K562 (cell line): ENCODE measurements around the gene SGMS1. TPM values are rescaled to one million over a fixed set of nuclear protein-coding genes. Genes with fewer than 3 reads are reported as not detected.

Experiments used
- CBX5 ChIP-seq: IDR thresholded peaks from 2 replicates; pipeline ENCODE4 v1.6.1; 2014; ENCODE audit warnings: low read depth, borderline replicate concordance
- CCNT2 ChIP-seq: IDR thresholded peaks from 2 replicates; pipeline ENCODE4 v1.6.1; 2011; ENCODE audit warnings: borderline replicate concordance, low read depth, mild to moderate bottlenecking, moderate library complexity, mixed read lengths, low read length; ENCODE audit not compliant: insufficient read length; ENCODE audit errors: extremely low read depth
- PCBP2 ChIP-seq: fragments of 200-400 bp; formaldehyde crosslinking; IDR thresholded peaks from 2 replicates; pipeline ENCODE4 v1.6.1; 2018; ENCODE audit warnings: low read length, low read depth, mild to moderate bottlenecking, moderate library complexity; ENCODE audit not compliant: poor library complexity, severe bottlenecking
- PTTG1 ChIP-seq: fragments of 450-650 bp; IDR thresholded peaks from 2 replicates; pipeline ENCODE4 v1.6.1; 2016; ENCODE audit warnings: low read depth, mild to moderate bottlenecking, missing genetic modification characterization, missing compliant biosample characterization
- RHOXF2B ChIP-seq: fragments of 250-450 bp; sonication (Bioruptor Pico); conservative IDR thresholded peaks from 2 replicates; pipeline ENCODE4 v1.5.1; 2021
- WHSC1 ChIP-seq: IDR thresholded peaks from one replicate; pipeline ENCODE4 v1.6.1; 2012; ENCODE audit warnings: low read length, control low read depth, inconsistent platforms
- ZEB2 ChIP-seq: fragments of 450-650 bp; IDR thresholded peaks from 2 replicates; pipeline ENCODE4 v1.6.1; 2016
- ZNF445 ChIP-seq: fragments of 250-450 bp; sonication (Bioruptor Pico); IDR thresholded peaks from 2 replicates; pipeline ENCODE4 v1.4.0; 2020; ENCODE audit warnings: low read depth, mild to moderate bottlenecking, moderate library complexity
- ZNF57 ChIP-seq: fragments of 450-650 bp; formaldehyde crosslinking; IDR thresholded peaks from 2 replicates; pipeline ENCODE4 v1.4.0; 2020; ENCODE audit warnings: mild to moderate bottlenecking, moderate library complexity
- polyA plus RNA-seq, 8 experiments: library from polyadenylated mRNA; depleted of rRNA in 4 of 8; stranded (reverse) in 5 of 8; unstranded in 3 of 8; fragments of >200 nt; fragmentation: Nextera tagmentation in 2 of 8; fragmentation: Illumina TruSeq in 1 of 8; extraction: Ambion mirVana in 2 of 8; extraction: Trizol in 1 of 8; gene quantifications; 2 replicates each; pipeline versions ENCODE4 v1.2.1 to v1.2.3, GENCODE V29; 2011 to 2014; ENCODE audit warnings: inconsistent platforms in 1 of 8, missing spikeins in 1 of 8
- total RNA-seq, 7 experiments: library from RNA; depleted of rRNA in 6 of 7; stranded (reverse); fragments of >200 nt in 6 of 7; fragmentation: Illumina TruSeq in 2 of 7; extraction: Trizol in 2 of 7; gene quantifications; 2 replicates each; pipeline versions ENCODE4 v1.2.1 to v1.2.3, GENCODE V29; 2011 to 2021; ENCODE audit warnings: low replicate concordance in 1 of 7
- TF ChIP-seq, protein P1 (sequence below): sonication (generic); formaldehyde crosslinking; IDR thresholded peaks from 2 replicates; pipeline ENCODE4 v1.8.0; 2022; ENCODE audit warnings: mild to moderate bottlenecking, missing genetic modification reagents, borderline replicate concordance
- TF ChIP-seq, protein P2 (sequence below): fragments of 450-650 bp; IDR thresholded peaks from 2 replicates; pipeline ENCODE4 v1.6.1; 2018; ENCODE audit warnings: mild to moderate bottlenecking, low read depth; ENCODE audit not compliant: partially characterized antibody
- TF ChIP-seq, protein P3 (sequence below): fragments of 450-650 bp; formaldehyde crosslinking; IDR thresholded peaks from 2 replicates; pipeline ENCODE4 v1.4.0; 2020; ENCODE audit warnings: mild to moderate bottlenecking, moderate library complexity
- TF ChIP-seq, protein P4 (sequence below), 2 experiments: fragments of 450-650 bp; IDR thresholded peaks; 2 replicates each; pipeline ENCODE4 v1.6.1; 2016
- TF ChIP-seq, protein P5 (sequence below): fragments of 150-350 bp; IDR thresholded peaks from 2 replicates; pipeline ENCODE4 v1.6.1; 2014; ENCODE audit warnings: low read depth, mild to moderate bottlenecking, low read length, borderline replicate concordance
- TF ChIP-seq, protein P6 (sequence below): fragments of 150-350 bp; conservative IDR thresholded peaks from 2 replicates; pipeline ENCODE4 v1.6.1; 2014; ENCODE audit warnings: low read length

Gene SGMS1
- total and polyA plus RNA-seq, 9 of the 15 experiments (the other 6 are each of a cell fraction or from before 2014, with no cell fraction given) = 22.6 to 232 (median 82.2) TPM

DNA sequence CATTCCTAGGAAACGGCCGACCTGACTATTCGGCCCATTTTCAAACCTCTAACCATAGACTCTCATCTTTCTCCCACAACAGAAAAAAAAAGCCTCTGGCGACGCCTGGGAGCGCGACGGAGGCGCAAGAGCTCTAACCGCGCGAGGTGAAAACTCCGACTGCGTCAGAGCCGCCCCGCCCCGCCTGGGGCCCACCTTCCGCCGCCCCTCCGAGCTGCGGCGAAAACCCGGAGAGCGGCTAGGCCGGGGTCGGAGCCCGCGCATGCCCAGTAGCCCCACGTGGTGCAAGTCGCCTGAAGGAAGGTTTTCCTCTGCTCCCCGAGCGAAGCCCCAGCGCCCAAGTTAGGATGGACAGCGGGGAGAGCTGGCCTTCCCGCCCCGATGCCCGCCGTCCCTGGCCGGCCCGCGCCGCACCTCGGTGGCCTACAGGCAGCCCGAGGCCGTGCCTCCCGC lies 683 bp upstream of the SGMS1 start (continued):
- no peak for TF ChIP-seq CBX5
- peak; percentile 84 for TF ChIP-seq CCNT2
- TF ChIP-seq, protein P1, sequence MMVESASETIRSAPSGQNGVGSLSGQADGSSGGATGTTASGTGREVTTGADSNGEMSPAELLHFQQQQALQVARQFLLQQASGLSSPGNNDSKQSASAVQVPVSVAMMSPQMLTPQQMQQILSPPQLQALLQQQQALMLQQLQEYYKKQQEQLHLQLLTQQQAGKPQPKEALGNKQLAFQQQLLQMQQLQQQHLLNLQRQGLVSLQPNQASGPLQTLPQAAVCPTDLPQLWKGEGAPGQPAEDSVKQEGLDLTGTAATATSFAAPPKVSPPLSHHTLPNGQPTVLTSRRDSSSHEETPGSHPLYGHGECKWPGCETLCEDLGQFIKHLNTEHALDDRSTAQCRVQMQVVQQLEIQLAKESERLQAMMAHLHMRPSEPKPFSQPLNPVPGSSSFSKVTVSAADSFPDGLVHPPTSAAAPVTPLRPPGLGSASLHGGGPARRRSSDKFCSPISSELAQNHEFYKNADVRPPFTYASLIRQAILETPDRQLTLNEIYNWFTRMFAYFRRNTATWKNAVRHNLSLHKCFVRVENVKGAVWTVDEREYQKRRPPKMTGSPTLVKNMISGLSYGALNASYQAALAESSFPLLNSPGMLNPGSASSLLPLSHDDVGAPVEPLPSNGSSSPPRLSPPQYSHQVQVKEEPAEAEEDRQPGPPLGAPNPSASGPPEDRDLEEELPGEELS (CRISPR knock-in tag) = no peak
- TF ChIP-seq PTTG1 (tag) = no peak
- TF ChIP-seq, protein P2, sequence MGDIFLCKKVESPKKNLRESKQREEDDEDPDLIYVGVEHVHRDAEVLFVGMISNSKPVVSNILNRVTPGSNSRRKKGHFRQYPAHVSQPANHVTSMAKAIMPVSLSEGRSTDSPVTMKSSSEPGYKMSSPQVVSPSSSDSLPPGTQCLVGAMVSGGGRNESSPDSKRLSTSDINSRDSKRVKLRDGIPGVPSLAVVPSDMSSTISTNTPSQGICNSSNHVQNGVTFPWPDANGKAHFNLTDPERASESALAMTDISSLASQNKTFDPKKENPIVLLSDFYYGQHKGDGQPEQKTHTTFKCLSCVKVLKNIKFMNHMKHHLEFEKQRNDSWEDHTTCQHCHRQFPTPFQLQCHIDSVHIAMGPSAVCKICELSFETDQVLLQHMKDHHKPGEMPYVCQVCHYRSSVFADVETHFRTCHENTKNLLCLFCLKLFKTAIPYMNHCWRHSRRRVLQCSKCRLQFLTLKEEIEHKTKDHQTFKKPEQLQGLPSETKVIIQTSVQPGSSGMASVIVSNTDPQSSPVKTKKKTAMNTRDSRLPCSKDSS = no peak
- TF ChIP-seq ZNF57 = no peak
- no peak for TF ChIP-seq PCBP2
- TF ChIP-seq, protein P3, sequence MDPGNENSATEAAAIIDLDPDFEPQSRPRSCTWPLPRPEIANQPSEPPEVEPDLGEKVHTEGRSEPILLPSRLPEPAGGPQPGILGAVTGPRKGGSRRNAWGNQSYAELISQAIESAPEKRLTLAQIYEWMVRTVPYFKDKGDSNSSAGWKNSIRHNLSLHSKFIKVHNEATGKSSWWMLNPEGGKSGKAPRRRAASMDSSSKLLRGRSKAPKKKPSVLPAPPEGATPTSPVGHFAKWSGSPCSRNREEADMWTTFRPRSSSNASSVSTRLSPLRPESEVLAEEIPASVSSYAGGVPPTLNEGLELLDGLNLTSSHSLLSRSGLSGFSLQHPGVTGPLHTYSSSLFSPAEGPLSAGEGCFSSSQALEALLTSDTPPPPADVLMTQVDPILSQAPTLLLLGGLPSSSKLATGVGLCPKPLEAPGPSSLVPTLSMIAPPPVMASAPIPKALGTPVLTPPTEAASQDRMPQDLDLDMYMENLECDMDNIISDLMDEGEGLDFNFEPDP (CRISPR knock-in tag) = no peak
- TF ChIP-seq ZNF445 (CRISPR knock-in tag) = no peak
- TF ChIP-seq, protein P4, sequence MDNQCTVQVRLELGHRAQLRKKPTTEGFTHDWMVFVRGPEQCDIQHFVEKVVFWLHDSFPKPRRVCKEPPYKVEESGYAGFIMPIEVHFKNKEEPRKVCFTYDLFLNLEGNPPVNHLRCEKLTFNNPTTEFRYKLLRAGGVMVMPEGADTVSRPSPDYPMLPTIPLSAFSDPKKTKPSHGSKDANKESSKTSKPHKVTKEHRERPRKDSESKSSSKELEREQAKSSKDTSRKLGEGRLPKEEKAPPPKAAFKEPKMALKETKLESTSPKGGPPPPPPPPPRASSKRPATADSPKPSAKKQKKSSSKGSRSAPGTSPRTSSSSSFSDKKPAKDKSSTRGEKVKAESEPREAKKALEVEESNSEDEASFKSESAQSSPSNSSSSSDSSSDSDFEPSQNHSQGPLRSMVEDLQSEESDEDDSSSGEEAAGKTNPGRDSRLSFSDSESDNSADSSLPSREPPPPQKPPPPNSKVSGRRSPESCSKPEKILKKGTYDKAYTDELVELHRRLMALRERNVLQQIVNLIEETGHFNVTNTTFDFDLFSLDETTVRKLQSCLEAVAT (IDR thresholded peaks at IDR 0.05) = 0 out of 4 replicates have a peak, but pooled peaks have one; percentile 46 to 64
- TF ChIP-seq, protein P5, sequence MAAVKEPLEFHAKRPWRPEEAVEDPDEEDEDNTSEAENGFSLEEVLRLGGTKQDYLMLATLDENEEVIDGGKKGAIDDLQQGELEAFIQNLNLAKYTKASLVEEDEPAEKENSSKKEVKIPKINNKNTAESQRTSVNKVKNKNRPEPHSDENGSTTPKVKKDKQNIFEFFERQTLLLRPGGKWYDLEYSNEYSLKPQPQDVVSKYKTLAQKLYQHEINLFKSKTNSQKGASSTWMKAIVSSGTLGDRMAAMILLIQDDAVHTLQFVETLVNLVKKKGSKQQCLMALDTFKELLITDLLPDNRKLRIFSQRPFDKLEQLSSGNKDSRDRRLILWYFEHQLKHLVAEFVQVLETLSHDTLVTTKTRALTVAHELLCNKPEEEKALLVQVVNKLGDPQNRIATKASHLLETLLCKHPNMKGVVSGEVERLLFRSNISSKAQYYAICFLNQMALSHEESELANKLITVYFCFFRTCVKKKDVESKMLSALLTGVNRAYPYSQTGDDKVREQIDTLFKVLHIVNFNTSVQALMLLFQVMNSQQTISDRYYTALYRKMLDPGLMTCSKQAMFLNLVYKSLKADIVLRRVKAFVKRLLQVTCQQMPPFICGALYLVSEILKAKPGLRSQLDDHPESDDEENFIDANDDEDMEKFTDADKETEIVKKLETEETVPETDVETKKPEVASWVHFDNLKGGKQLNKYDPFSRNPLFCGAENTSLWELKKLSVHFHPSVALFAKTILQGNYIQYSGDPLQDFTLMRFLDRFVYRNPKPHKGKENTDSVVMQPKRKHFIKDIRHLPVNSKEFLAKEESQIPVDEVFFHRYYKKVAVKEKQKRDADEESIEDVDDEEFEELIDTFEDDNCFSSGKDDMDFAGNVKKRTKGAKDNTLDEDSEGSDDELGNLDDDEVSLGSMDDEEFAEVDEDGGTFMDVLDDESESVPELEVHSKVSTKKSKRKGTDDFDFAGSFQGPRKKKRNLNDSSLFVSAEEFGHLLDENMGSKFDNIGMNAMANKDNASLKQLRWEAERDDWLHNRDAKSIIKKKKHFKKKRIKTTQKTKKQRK = no peak
- no peak for TF ChIP-seq RHOXF2B (CRISPR knock-in tag)
- TF ChIP-seq, protein P6, sequence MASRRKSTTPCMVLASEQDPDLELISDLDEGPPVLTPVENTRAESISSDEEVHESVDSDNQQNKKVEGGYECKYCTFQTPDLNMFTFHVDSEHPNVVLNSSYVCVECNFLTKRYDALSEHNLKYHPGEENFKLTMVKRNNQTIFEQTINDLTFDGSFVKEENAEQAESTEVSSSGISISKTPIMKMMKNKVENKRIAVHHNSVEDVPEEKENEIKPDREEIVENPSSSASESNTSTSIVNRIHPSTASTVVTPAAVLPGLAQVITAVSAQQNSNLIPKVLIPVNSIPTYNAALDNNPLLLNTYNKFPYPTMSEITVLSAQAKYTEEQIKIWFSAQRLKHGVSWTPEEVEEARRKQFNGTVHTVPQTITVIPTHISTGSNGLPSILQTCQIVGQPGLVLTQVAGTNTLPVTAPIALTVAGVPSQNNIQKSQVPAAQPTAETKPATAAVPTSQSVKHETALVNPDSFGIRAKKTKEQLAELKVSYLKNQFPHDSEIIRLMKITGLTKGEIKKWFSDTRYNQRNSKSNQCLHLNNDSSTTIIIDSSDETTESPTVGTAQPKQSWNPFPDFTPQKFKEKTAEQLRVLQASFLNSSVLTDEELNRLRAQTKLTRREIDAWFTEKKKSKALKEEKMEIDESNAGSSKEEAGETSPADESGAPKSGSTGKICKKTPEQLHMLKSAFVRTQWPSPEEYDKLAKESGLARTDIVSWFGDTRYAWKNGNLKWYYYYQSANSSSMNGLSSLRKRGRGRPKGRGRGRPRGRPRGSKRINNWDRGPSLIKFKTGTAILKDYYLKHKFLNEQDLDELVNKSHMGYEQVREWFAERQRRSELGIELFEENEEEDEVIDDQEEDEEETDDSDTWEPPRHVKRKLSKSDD = no peak; the same call in 1 of the 2 replicates
- TF ChIP-seq ZEB2 = no peak
- no peak for TF ChIP-seq WHSC1
